H9 (cell line): ENCODE measurements around the gene CTCFL. TPM values are rescaled to one million over a fixed set of nuclear protein-coding genes. Genes with fewer than 3 reads are reported as not detected.

Experiments
- DNase-seq: peaks from one replicate; pipeline ENCODE4 v3.0.0-alpha.2; 2017
- H2AFZ ChIP-seq: one replicate; pipeline ENCODE4 v1.6.1; 2013; ENCODE audit warnings: mild to moderate bottlenecking, low read length, control low read depth, moderate library complexity
- H2AK5ac ChIP-seq: 2 replicates; pipeline ENCODE4 v1.6.1; 2013; ENCODE audit warnings: low read length, control low read depth, mixed read lengths; ENCODE audit not compliant: insufficient read length
- H2BK120ac ChIP-seq: one replicate; pipeline ENCODE4 v1.6.1; 2013; ENCODE audit warnings: low read depth, mild to moderate bottlenecking, low read length, control low read depth, inconsistent platforms; ENCODE audit not compliant: poor library complexity, severe bottlenecking
- H2BK12ac ChIP-seq: 2 replicates; pipeline ENCODE4 v1.6.1; 2013; ENCODE audit warnings: low read length, control low read depth, mixed read lengths, low read depth; ENCODE audit not compliant: insufficient read length
- H2BK15ac ChIP-seq: 2 replicates; pipeline ENCODE4 v1.6.1; 2013; ENCODE audit warnings: low read depth, low read length, control low read depth
- H2BK20ac ChIP-seq: one replicate; pipeline ENCODE4 v1.6.1; 2013; ENCODE audit warnings: low read depth, mild to moderate bottlenecking, low read length, control low read depth, inconsistent platforms; ENCODE audit not compliant: poor library complexity, severe bottlenecking
- H2BK5ac ChIP-seq: 2 replicates; pipeline ENCODE4 v1.6.1; 2013; ENCODE audit warnings: low read length, control low read depth, mixed read lengths; ENCODE audit not compliant: insufficient read length
- H3K14ac ChIP-seq: 2 replicates; pipeline ENCODE4 v1.6.1; 2013; ENCODE audit warnings: low read length, control low read depth; ENCODE audit not compliant: insufficient read depth
- H3K18ac ChIP-seq: 2 replicates; pipeline ENCODE4 v1.6.1; 2013; ENCODE audit warnings: low read depth, mild to moderate bottlenecking, mixed read lengths, low read length, control low read depth; ENCODE audit not compliant: insufficient read length
- H3K23ac ChIP-seq: 2 replicates; pipeline ENCODE4 v1.6.1; 2013; ENCODE audit warnings: low read length, control low read depth, mixed read lengths, low read depth; ENCODE audit not compliant: insufficient read length
- H3K23me2 ChIP-seq: 2 replicates; pipeline ENCODE4 v1.6.1; 2013; ENCODE audit warnings: low read depth, mild to moderate bottlenecking, mixed read lengths, low read length, control low read depth; ENCODE audit not compliant: insufficient read length, poor library complexity, severe bottlenecking
- H3K27ac ChIP-seq: 2 replicates; pipeline ENCODE4 v1.5.1; 2013; ENCODE audit warnings: low read length, control low read depth, mixed read lengths, low read depth; ENCODE audit not compliant: insufficient read length
- H3K27me3 ChIP-seq: 2 replicates; pipeline ENCODE4 v1.6.1; 2013; ENCODE audit warnings: low read length, control low read depth, inconsistent platforms; ENCODE audit not compliant: insufficient read depth
- H3K4ac ChIP-seq: 2 replicates; pipeline ENCODE4 v1.6.1; 2013; ENCODE audit warnings: low read depth, mild to moderate bottlenecking, control low read depth, inconsistent platforms, low read length, moderate library complexity
- H3K4me1 ChIP-seq: 2 replicates; pipeline ENCODE4 v1.6.1; 2013; ENCODE audit warnings: low read length, control low read depth, inconsistent platforms; ENCODE audit not compliant: insufficient read depth
- H3K4me2 ChIP-seq: 2 replicates; pipeline ENCODE4 v1.6.1; 2013; ENCODE audit warnings: low read length, control low read depth, mixed read lengths; ENCODE audit not compliant: insufficient read length, insufficient read depth
- H3K56ac ChIP-seq: 2 replicates; pipeline ENCODE4 v1.6.1; 2013; ENCODE audit warnings: low read depth, mild to moderate bottlenecking, mixed read lengths, low read length, control low read depth; ENCODE audit not compliant: insufficient read length
- H3K79me1 ChIP-seq: 2 replicates; pipeline ENCODE4 v1.6.1; 2013; ENCODE audit warnings: low read depth, mild to moderate bottlenecking, moderate library complexity, low read length, control low read depth, inconsistent platforms; ENCODE audit not compliant: insufficient read depth, poor library complexity, severe bottlenecking
- H3K79me2 ChIP-seq: 2 replicates; pipeline ENCODE4 v1.6.1; 2013; ENCODE audit warnings: low read length, control low read depth, inconsistent platforms; ENCODE audit not compliant: insufficient read depth
- H3K9ac ChIP-seq: 2 replicates; pipeline ENCODE4 v1.6.1; 2013; ENCODE audit warnings: low read length, control low read depth, mixed read lengths; ENCODE audit not compliant: insufficient read length; ENCODE audit errors: extremely low read depth
- H3K9me3 ChIP-seq: one replicate; pipeline ENCODE4 v1.6.1; 2013; ENCODE audit warnings: low read depth, low read length, inconsistent platforms; ENCODE audit not compliant: control insufficient read depth
- H3T11ph ChIP-seq: one replicate; pipeline ENCODE4 v1.6.1; 2013; ENCODE audit warnings: mild to moderate bottlenecking, low read length, control low read depth, inconsistent platforms
- H4K20me1 ChIP-seq: one replicate; pipeline ENCODE4 v1.6.1; 2013; ENCODE audit not compliant: control insufficient read depth, insufficient read length, insufficient read depth
- H4K5ac ChIP-seq: 2 replicates; pipeline ENCODE4 v1.6.1; 2013; ENCODE audit warnings: low read depth, mild to moderate bottlenecking, mixed read lengths, low read length, control low read depth; ENCODE audit not compliant: insufficient read length
- H4K8ac ChIP-seq: replicated peaks from 2 replicates; pipeline ENCODE4 v1.6.1; 2013; ENCODE audit warnings: low read length, control low read depth, mixed read lengths, low read depth; ENCODE audit not compliant: insufficient read length
- H4K91ac ChIP-seq: 2 replicates; pipeline ENCODE4 v1.6.1; 2013; ENCODE audit warnings: low read depth, mild to moderate bottlenecking, moderate library complexity, mixed read lengths, low read length, control low read depth; ENCODE audit not compliant: insufficient read length
- H3K27ac Mint-ChIP-seq, 3 experiments: 2 replicates in 2 of 3; 3 replicates in 1 of 3; pipeline ENCODE4 v1.8.0; 2020 to 2021; ENCODE audit warnings: mixed read lengths in 3 of 3, mild to moderate bottlenecking in 1 of 3, moderate library complexity in 1 of 3
- H3K27me3 Mint-ChIP-seq: 2 replicates; pipeline ENCODE4 v1.8.0; 2021; ENCODE audit warnings: low read depth, mild to moderate bottlenecking, moderate library complexity, mixed read lengths
- H3K36me3 Mint-ChIP-seq, 3 experiments: 2 replicates in 2 of 3; 3 replicates in 1 of 3; pipeline ENCODE4 v1.8.0; 2020 to 2021; ENCODE audit warnings: low read depth in 3 of 3, mixed read lengths in 3 of 3; ENCODE audit not compliant: insufficient read depth in 1 of 3
- H3K4me1 Mint-ChIP-seq, 2 experiments: 2 replicates each; pipeline ENCODE4 v1.8.0; 2020; ENCODE audit warnings: mixed read lengths in 2 of 2
- H3K4me3 Mint-ChIP-seq, 2 experiments: 2 replicates in 1 of 2; 3 replicates in 1 of 2; pipeline ENCODE4 v1.8.0; 2020 to 2021; ENCODE audit warnings: mild to moderate bottlenecking in 2 of 2, mixed read lengths in 2 of 2, moderate library complexity in 1 of 2
- H3K9me3 Mint-ChIP-seq, 2 experiments: 2 replicates in 1 of 2; 3 replicates in 1 of 2; pipeline ENCODE4 v1.8.0; 2020; ENCODE audit warnings: mild to moderate bottlenecking in 2 of 2, mixed read lengths in 2 of 2, moderate library complexity in 1 of 2
- WGBS: extraction: QIAGEN DNeasy Blood & Tissue Kit; methylation state at CpG from one replicate; pipeline ENCODE4 v1.1.7; 2013; ENCODE audit warnings: missing lambda C conversion rate, low lambda C conversion rate, mixed read lengths; ENCODE audit not compliant: insufficient read length; ENCODE audit errors: extremely low coverage; 5-methylcytosine and 5-hydroxymethylcytosine counted together
- total RNA-seq: library from RNA; stranded (reverse); gene quantifications from 2 replicates; pipeline ENCODE4 v1.2.1, GENCODE V29; 2021
- TF ChIP-seq, protein P1 (sequence below): fragments of 200-600 bp; sonication (generic); conservative IDR thresholded peaks from 3 replicates; pipeline ENCODE4 v1.8.0; 2021; ENCODE audit warnings: antibody characterized with exemption, mild to moderate bottlenecking

The CTCFL gene
- total RNA-seq, 1 experiment from 2014 or later = 0.90 TPM

GRCh38 chr20:57459278-57459677, 65.7 kb downstream of the CTCFL start:
- Histone ChIP-seq H2BK120ac (no peak overlapping the region), H2BK5ac (no peak overlapping the region), H3K56ac (no peak overlapping the region), H3K27ac (no peak overlapping the region), H4K20me1 (no peaks in the 10 kb centered on the region), H3K9ac (no peak overlapping the region), H3K23ac (no peak overlapping the region), H4K5ac (no peak overlapping the region), H4K8ac (no peak overlapping the region), H3K18ac (no peak overlapping the region), H2BK12ac (no peak overlapping the region), H3K14ac (no peak overlapping the region), H3K4me1 (no peaks in the 10 kb centered on the region), H4K91ac (no peak overlapping the region), H3K79me1 (no peaks in the 10 kb centered on the region), H3K9me3 (no peaks in the 10 kb centered on the region), H2AFZ (no peak overlapping the region), H2AK5ac (no peak overlapping the region), H3K4ac (no peak overlapping the region), H3T11ph (no peak overlapping the region), H2BK20ac (no peak overlapping the region), H3K79me2 (no peaks in the 10 kb centered on the region), H3K23me2 (no peaks in the 10 kb centered on the region), H3K4me2 (no peak overlapping the region), H3K27me3 (no peaks in the 10 kb centered on the region), H2BK15ac (no peak overlapping the region)
- DNase-seq = no peak
- WGBS = no CpG with 5 or more reads among the region's 5 CpGs
- Mint-ChIP-seq H3K27me3 (peaks cover 3% of the 10 kb centered on the region), H3K4me1 (peaks cover 8 to 23% of the 10 kb centered on the region in 2 experiments), H3K4me3 (no peak overlapping the region), H3K36me3 (peaks cover 0 to 5% (median 5%) of the 10 kb centered on the region in 3 experiments; a peak in 2 of 7 replicates), H3K9me3 (peaks cover 5 to 11% of the 10 kb centered on the region in 2 experiments; a peak in 4 of 5 replicates), H3K27ac (peak overlapping the region in 1 of 3 experiments; percentile 31; a peak in 1 of 7 replicates)
- TF ChIP-seq, protein P1, sequence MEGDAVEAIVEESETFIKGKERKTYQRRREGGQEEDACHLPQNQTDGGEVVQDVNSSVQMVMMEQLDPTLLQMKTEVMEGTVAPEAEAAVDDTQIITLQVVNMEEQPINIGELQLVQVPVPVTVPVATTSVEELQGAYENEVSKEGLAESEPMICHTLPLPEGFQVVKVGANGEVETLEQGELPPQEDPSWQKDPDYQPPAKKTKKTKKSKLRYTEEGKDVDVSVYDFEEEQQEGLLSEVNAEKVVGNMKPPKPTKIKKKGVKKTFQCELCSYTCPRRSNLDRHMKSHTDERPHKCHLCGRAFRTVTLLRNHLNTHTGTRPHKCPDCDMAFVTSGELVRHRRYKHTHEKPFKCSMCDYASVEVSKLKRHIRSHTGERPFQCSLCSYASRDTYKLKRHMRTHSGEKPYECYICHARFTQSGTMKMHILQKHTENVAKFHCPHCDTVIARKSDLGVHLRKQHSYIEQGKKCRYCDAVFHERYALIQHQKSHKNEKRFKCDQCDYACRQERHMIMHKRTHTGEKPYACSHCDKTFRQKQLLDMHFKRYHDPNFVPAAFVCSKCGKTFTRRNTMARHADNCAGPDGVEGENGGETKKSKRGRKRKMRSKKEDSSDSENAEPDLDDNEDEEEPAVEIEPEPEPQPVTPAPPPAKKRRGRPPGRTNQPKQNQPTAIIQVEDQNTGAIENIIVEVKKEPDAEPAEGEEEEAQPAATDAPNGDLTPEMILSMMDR = no peak
